Gastroesophageal sphincter (tissue), 4 donors: ENCODE data around the gene DYNC2H1. TPM values are rescaled to one million over a fixed set of nuclear protein-coding genes. Genes with fewer than 3 reads are reported as not detected.

Source experiments
- ATAC-seq: fragments of 150-250 bp; one replicate; pipeline ENCODE4 v1.9.1; 2016; ENCODE audit warnings: mild to moderate bottlenecking, moderate library complexity
- H3K27ac ChIP-seq, 4 donors: fragments of 200-600 bp; sonication (generic) in 3 of 4; 1 replicate in 3 of 4; 2 replicates in 1 of 4; pipeline ENCODE4 v1.5.1; 2016 to 2019
- H3K27me3 ChIP-seq: fragments of 200-600 bp; sonication (generic); one replicate; pipeline ENCODE4 v1.5.1; 2019
- H3K36me3 ChIP-seq, 2 donors: fragments of 200-600 bp; sonication (generic); one replicate each; pipeline ENCODE4 v1.5.1; 2019; ENCODE audit warnings: control low read depth in 1 of 2
- H3K4me1 ChIP-seq, 3 donors: fragments of 200-600 bp; sonication (generic); 1 replicate in 2 of 3; 2 replicates in 1 of 3; pipeline ENCODE4 v1.5.1; 2016 to 2019; ENCODE audit warnings: control low read depth in 2 of 3
- H3K4me3 ChIP-seq, 2 donors: fragments of 200-600 bp; sonication (generic); one replicate each; pipeline ENCODE4 v1.5.1; 2019; ENCODE audit warnings: mild to moderate bottlenecking in 1 of 2, moderate library complexity in 1 of 2
- H3K9me3 ChIP-seq, 3 donors: fragments of 200-600 bp; sonication (generic); one replicate each; pipeline ENCODE4 v1.5.1; 2017 to 2019; ENCODE audit warnings: control low read depth in 2 of 3
- EP300 ChIP-seq: sonication (generic); formaldehyde crosslinking; IDR thresholded peaks from one replicate; pipeline ENCODE4 v1.6.1; 2017; ENCODE audit warnings: antibody characterized with exemption, mild to moderate bottlenecking
- POLR2A ChIP-seq, 2 donors: fragments of 450-650 bp; IDR thresholded peaks; one replicate each; pipeline ENCODE4 v1.6.1; 2017; ENCODE audit warnings: antibody characterized with exemption in 2 of 2, mild to moderate bottlenecking in 2 of 2, moderate library complexity in 1 of 2
- POLR2AphosphoS5 ChIP-seq: sonication (generic); formaldehyde crosslinking; IDR thresholded peaks from one replicate; pipeline ENCODE4 v1.6.1; 2017; ENCODE audit warnings: antibody characterized with exemption
- whole genome bisulfite sequencing, 2 donors: methylation state at CpG; one replicate each; pipeline ENCODE4 v1.1.5; 2018; ENCODE audit warnings: low coverage in 1 of 2; 5-methylcytosine and 5-hydroxymethylcytosine counted together
- total RNA-seq, 4 donors: library from RNA; depleted of rRNA; stranded (reverse); fragments of >200 nt; gene quantifications; one replicate each; pipeline ENCODE4 v1.1.0, GENCODE V29; 2016
- TF ChIP-seq, protein P1 (sequence below), 4 experiments: fragments of 200-600 bp in 2 of 4; fragments of 450-650 bp in 2 of 4; sonication (generic) in 1 of 4; IDR thresholded peaks; one replicate each; pipeline ENCODE4 v1.5.1; 2017 to 2019; ENCODE audit warnings: antibody characterized with exemption in 4 of 4, mild to moderate bottlenecking in 2 of 4, moderate library complexity in 2 of 4

DYNC2H1 gene
- total RNA-seq, 4 donors from 2014 or later: 11.5 to 26.7 (median 18.1) TPM

- WGBS, 2 donors: 82 to 84% methylated on average over 3 of the region's 3 CpGs
- peaks cover 0 to 5% (median 0%) of the 10 kb centered on the region in 3 donors for H3K9me3 ChIP-seq
- no peak for ATAC-seq
- no peak overlapping the region for H3K4me3 ChIP-seq
- TF ChIP-seq EP300: no peak
- no peak for TF ChIP-seq POLR2A (IDR thresholded peaks at IDR 0.05)
- TF ChIP-seq POLR2AphosphoS5: no peak
- TF ChIP-seq, protein P1, sequence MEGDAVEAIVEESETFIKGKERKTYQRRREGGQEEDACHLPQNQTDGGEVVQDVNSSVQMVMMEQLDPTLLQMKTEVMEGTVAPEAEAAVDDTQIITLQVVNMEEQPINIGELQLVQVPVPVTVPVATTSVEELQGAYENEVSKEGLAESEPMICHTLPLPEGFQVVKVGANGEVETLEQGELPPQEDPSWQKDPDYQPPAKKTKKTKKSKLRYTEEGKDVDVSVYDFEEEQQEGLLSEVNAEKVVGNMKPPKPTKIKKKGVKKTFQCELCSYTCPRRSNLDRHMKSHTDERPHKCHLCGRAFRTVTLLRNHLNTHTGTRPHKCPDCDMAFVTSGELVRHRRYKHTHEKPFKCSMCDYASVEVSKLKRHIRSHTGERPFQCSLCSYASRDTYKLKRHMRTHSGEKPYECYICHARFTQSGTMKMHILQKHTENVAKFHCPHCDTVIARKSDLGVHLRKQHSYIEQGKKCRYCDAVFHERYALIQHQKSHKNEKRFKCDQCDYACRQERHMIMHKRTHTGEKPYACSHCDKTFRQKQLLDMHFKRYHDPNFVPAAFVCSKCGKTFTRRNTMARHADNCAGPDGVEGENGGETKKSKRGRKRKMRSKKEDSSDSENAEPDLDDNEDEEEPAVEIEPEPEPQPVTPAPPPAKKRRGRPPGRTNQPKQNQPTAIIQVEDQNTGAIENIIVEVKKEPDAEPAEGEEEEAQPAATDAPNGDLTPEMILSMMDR (IDR thresholded peaks at IDR 0.05): no peak
- H3K27ac ChIP-seq: no peak overlapping the region
- no peaks in the 10 kb centered on the region for H3K27me3 ChIP-seq
- no peaks in the 10 kb centered on the region for H3K36me3 ChIP-seq
- H3K4me1 ChIP-seq: no peaks in the 10 kb centered on the region
Measured at GRCh38 chr11:103380031-103380430, 270.8 kb downstream of the DYNC2H1 start.

DNA sequence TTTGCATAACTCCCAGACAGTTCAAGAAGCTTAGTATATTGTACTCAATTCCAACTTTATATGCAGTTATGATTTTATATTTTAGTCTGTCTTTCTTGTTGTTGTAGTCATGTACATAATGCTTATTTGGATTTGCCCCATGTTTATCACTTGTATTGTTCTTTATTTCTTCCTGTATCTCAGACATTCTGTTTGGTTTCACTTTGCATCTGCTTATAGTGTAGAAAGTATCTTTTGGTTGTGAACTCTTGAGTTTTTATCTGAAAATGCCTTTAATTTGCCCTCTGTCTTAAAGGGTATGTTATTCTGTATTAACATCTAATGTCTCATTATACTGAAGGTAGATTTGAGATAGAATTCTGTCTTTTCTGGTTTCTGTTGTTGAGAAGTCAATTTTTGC lies 275.4 kb downstream of the DYNC2H1 start:
- TF ChIP-seq POLR2AphosphoS5 (no peak), POLR2A (IDR thresholded peaks at IDR 0.05) (no peak), EP300 (no peak)
- TF ChIP-seq, protein P1 (IDR thresholded peaks at IDR 0.05): no peak
- Histone ChIP-seq H3K27me3 (no peaks in the 10 kb centered on the region), H3K36me3 (no peaks in the 10 kb centered on the region), H3K9me3 (no peaks in the 10 kb centered on the region), H3K27ac (no peak overlapping the region), H3K4me1 (no peaks in the 10 kb centered on the region), H3K4me3 (no peak overlapping the region)
- ATAC-seq: no peak

- Histone ChIP-seq H3K9me3 (no peaks in the 10 kb centered on the region), H3K4me3 (no peak overlapping the region), H3K4me1 (no peaks in the 10 kb centered on the region), H3K27me3 (no peaks in the 10 kb centered on the region), H3K36me3 (peaks cover 0 to 9% of the 10 kb centered on the region in 2 donors), H3K27ac (no peak overlapping the region)
- TF ChIP-seq, protein P1 (IDR thresholded peaks at IDR 0.05): no peak
- TF ChIP-seq POLR2A (IDR thresholded peaks at IDR 0.05) (no peak), POLR2AphosphoS5 (no peak), EP300 (no peak)
- WGBS, 2 donors: 58 to 67% methylated on average over 2 of the region's 2 CpGs
- no peak for ATAC-seq
Measured at GRCh38 chr11:103395612-103396011, 286.4 kb downstream of the DYNC2H1 start.

DNA sequence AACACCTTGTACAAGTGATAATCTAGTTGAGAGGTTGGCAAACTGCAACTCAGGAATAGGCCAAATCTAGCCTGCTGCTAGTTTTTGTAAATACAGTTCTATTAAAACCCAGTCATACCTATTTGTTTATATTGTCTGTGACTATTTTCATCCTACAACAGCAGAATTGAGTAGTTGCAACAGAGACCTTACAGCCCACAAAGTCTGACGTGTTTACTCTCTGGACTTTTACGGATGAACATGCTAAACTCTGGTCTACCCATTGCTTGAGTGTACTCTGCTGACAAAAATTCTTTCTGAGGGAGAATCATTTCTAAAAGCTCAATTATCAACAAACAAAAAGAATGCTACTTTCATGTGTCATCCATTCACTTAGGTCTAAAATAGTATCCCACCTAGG lies 287.0 kb downstream of the DYNC2H1 start:
- Histone ChIP-seq H3K27me3 (no peaks in the 10 kb centered on the region), H3K27ac (no peak overlapping the region), H3K36me3 (peaks cover 0 to 14% of the 10 kb centered on the region in 2 donors), H3K9me3 (no peaks in the 10 kb centered on the region), H3K4me3 (no peak overlapping the region), H3K4me1 (no peaks in the 10 kb centered on the region)
- WGBS, 2 donors: 83 to 87% methylated on average over 2 of the region's 2 CpGs
- ATAC-seq: no peak
- TF ChIP-seq POLR2AphosphoS5: no peak
- no peak for TF ChIP-seq POLR2A (IDR thresholded peaks at IDR 0.05)
- TF ChIP-seq, protein P1 (IDR thresholded peaks at IDR 0.05): no peak
- TF ChIP-seq EP300: no peak

DNA sequence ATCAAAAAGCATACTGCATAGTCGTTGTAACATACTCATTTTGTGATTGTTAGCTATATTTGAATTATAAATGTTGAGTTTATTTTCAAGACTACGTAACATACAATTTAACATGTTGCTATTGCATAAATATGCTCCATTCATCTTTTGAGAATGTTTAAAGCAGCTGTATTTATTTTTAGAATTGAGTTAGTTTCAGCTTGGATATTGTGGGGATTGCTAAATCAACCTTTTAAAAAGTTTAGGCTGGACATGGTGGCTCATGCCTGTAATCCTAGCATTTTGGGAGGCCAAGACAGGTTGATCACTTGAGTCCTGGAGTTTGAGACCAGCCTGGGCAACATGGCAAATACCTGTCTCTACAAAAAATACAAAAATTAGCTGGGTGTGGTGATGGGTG lies 288.1 kb downstream of the DYNC2H1 start:
- Histone ChIP-seq H3K36me3 (peaks cover 0 to 17% of the 10 kb centered on the region in 2 donors), H3K4me3 (no peak overlapping the region), H3K27ac (no peak overlapping the region), H3K9me3 (no peaks in the 10 kb centered on the region), H3K4me1 (no peaks in the 10 kb centered on the region), H3K27me3 (no peaks in the 10 kb centered on the region)
- no peak for ATAC-seq
- WGBS, 2 donors: 47 to 72% methylated on average over 2 of the region's 2 CpGs
- TF ChIP-seq, protein P1 (IDR thresholded peaks at IDR 0.05): no peak
- TF ChIP-seq EP300: no peak
- no peak for TF ChIP-seq POLR2AphosphoS5
- no peak for TF ChIP-seq POLR2A (IDR thresholded peaks at IDR 0.05)
